Renal pelvis (tissue), 12 donors: Measurements from ENCODE around the gene ETFA. TPM values are rescaled to one million over a fixed set of nuclear protein-coding genes. Genes with fewer than 3 reads are reported as not detected.
A peak's percentile ranks its signal among the peaks of the same experiment; 100 is the strongest.

ENCODE experiments used
- DNase-seq: peaks from one replicate; pipeline ENCODE4 v3.0.0-alpha.2; 2013
- long read RNA-seq, 16 experiments: transcript quantifications; one replicate each; lab custom pipeline, GENCODE V29; 2026
- polyA plus RNA-seq, 3 donors: library from polyadenylated mRNA; unstranded; fragments of 120-200 nt; gene quantifications; one replicate each; pipeline ENCODE4 v1.2.1, GENCODE V29; 2013; ENCODE audit not compliant: insufficient read length in 3 of 3

Gene ETFA
- 100 to 1,000 TPM; 160 to 167 (median 160) TPM for polyA plus RNA-seq
- long read RNA-seq, donor 1, transcript ETFA-202 (11 exons, 1,346 nt): minor isoform, 10 of 81 reads
- long read RNA-seq, donor 1, transcript ETFA-203 (12 exons, 2,287 nt): major isoform, 34 of 81 reads
- long read RNA-seq, donor 1, transcript ETFA-212 (2 exons, 650 nt): minor isoform, 15 of 81 reads
- long read RNA-seq, donor 1, partial matches to known transcripts: 17 of 81 reads
- long read RNA-seq, donor 1, other reads (novel, unspliced or antisense): 0 of 81 reads
- long read RNA-seq, donor 2, transcript ETFA-212 (2 exons, 650 nt): minor isoform, 20 of 98 reads
- long read RNA-seq, donor 2, transcript ETFA-202 (11 exons, 1,346 nt): minor isoform, 15 of 98 reads
- long read RNA-seq, donor 2, transcript ETFA-203 (12 exons, 2,287 nt): major isoform, 35 of 98 reads
- long read RNA-seq, donor 2, partial matches to known transcripts: 24 of 98 reads
- long read RNA-seq, donor 2, other reads (novel, unspliced or antisense): 0 of 98 reads
- long read RNA-seq, donor 3, transcript ETFA-212 (2 exons, 650 nt): minor isoform, 8 of 58 reads
- long read RNA-seq, donor 3, transcript ETFA-203 (12 exons, 2,287 nt): major isoform, 31 of 58 reads
- long read RNA-seq, donor 3, transcript ETFA-202 (11 exons, 1,346 nt): minor isoform, 5 of 58 reads
- long read RNA-seq, donor 3, partial matches to known transcripts: 12 of 58 reads
- long read RNA-seq, donor 3, other reads (novel, unspliced or antisense): 0 of 58 reads
- long read RNA-seq, donor 4, transcript ETFA-203 (12 exons, 2,287 nt): major isoform, 31 of 97 reads
- long read RNA-seq, donor 4, transcript ETFA-212 (2 exons, 650 nt): minor isoform, 24 of 97 reads
- long read RNA-seq, donor 4, transcript ETFA-202 (11 exons, 1,346 nt): minor isoform, 12 of 97 reads
- long read RNA-seq, donor 4, partial matches to known transcripts: 30 of 97 reads
- long read RNA-seq, donor 4, other reads (novel, unspliced or antisense): 0 of 97 reads
- long read RNA-seq, donor 5, transcript ETFA-203 (12 exons, 2,287 nt): major isoform, 18 of 36 reads
- long read RNA-seq, donor 5, transcript ETFA-212 (2 exons, 650 nt): minor isoform, 9 of 36 reads
- long read RNA-seq, donor 5, partial matches to known transcripts: 6 of 36 reads
- long read RNA-seq, donor 5, other reads (novel, unspliced or antisense): 0 of 36 reads
- long read RNA-seq, donor 6, transcript ETFA-212 (2 exons, 650 nt): minor isoform, 15 of 60 reads
- long read RNA-seq, donor 6, transcript ETFA-202 (11 exons, 1,346 nt): minor isoform, 12 of 60 reads
- long read RNA-seq, donor 6, transcript ETFA-203 (12 exons, 2,287 nt): major isoform, 21 of 60 reads
- long read RNA-seq, donor 6, partial matches to known transcripts: 8 of 60 reads
- long read RNA-seq, donor 6, other reads (novel, unspliced or antisense): 0 of 60 reads
- long read RNA-seq, donor 7, transcript ETFA-202 (11 exons, 1,346 nt): minor isoform, 17 of 103 reads
- long read RNA-seq, donor 7, transcript ETFA-212 (2 exons, 650 nt): minor isoform, 19 of 103 reads
- long read RNA-seq, donor 7, transcript ETFA-203 (12 exons, 2,287 nt): major isoform, 44 of 103 reads
- long read RNA-seq, donor 7, partial matches to known transcripts: 20 of 103 reads
- long read RNA-seq, donor 7, other reads (novel, unspliced or antisense): 0 of 103 reads
- long read RNA-seq, donor 8, transcript ETFA-203 (12 exons, 2,287 nt): major isoform, 12 of 23 reads
- long read RNA-seq, donor 8, transcript ETFA-212 (2 exons, 650 nt): minor isoform, 8 of 23 reads
- long read RNA-seq, donor 8, partial matches to known transcripts: 0 of 23 reads
- long read RNA-seq, donor 8, other reads (novel, unspliced or antisense): 0 of 23 reads
- long read RNA-seq, donor 9, transcript ETFA-202 (11 exons, 1,346 nt): minor isoform, 10 of 118 reads
- long read RNA-seq, donor 9, transcript ETFA-203 (12 exons, 2,287 nt): major isoform, 56 of 118 reads
- long read RNA-seq, donor 9, transcript ETFA-212 (2 exons, 650 nt): minor isoform, 29 of 118 reads
- long read RNA-seq, donor 9, partial matches to known transcripts: 18 of 118 reads
- long read RNA-seq, donor 9, other reads (novel, unspliced or antisense): 0 of 118 reads
- long read RNA-seq, donor 10, transcript ETFA-212 (2 exons, 650 nt): major isoform, 23 of 71 reads
- long read RNA-seq, donor 10, transcript ETFA-202 (11 exons, 1,346 nt): minor isoform, 8 of 71 reads
- long read RNA-seq, donor 10, transcript ETFA-203 (12 exons, 2,287 nt): minor isoform, 15 of 71 reads
- long read RNA-seq, donor 10, partial matches to known transcripts: 23 of 71 reads
- long read RNA-seq, donor 10, other reads (novel, unspliced or antisense): 0 of 71 reads
- long read RNA-seq, donor 11, transcript ETFA-212 (2 exons, 650 nt): minor isoform, 13 of 55 reads
- long read RNA-seq, donor 11, transcript ETFA-203 (12 exons, 2,287 nt): major isoform, 21 of 55 reads
- long read RNA-seq, donor 11, partial matches to known transcripts: 12 of 55 reads
- long read RNA-seq, donor 11, other reads (novel, unspliced or antisense): 0 of 55 reads
- long read RNA-seq, donor 12, transcript ETFA-202 (11 exons, 1,346 nt): minor isoform, 17 of 116 reads
- long read RNA-seq, donor 12, transcript ETFA-212 (2 exons, 650 nt): minor isoform, 29 of 116 reads
- long read RNA-seq, donor 12, transcript ETFA-203 (12 exons, 2,287 nt): major isoform, 50 of 116 reads
- long read RNA-seq, donor 12, partial matches to known transcripts: 15 of 116 reads
- long read RNA-seq, donor 12, other reads (novel, unspliced or antisense): 0 of 116 reads
- long read RNA-seq, donor 13, transcript ETFA-203 (12 exons, 2,287 nt): major isoform, 18 of 53 reads
- long read RNA-seq, donor 13, transcript ETFA-212 (2 exons, 650 nt): minor isoform, 15 of 53 reads
- long read RNA-seq, donor 13, partial matches to known transcripts: 13 of 53 reads
- long read RNA-seq, donor 13, other reads (novel, unspliced or antisense): 0 of 53 reads
- long read RNA-seq, donor 14: 0 reads
- long read RNA-seq, donor 15: 0 reads
- long read RNA-seq, donor 16, transcript ETFA-203 (12 exons, 2,287 nt): major isoform, 35 of 89 reads
- long read RNA-seq, donor 16, transcript ETFA-212 (2 exons, 650 nt): minor isoform, 20 of 89 reads
- long read RNA-seq, donor 16, transcript ETFA-202 (11 exons, 1,346 nt): minor isoform, 10 of 89 reads
- long read RNA-seq, donor 16, partial matches to known transcripts: 23 of 89 reads
- long read RNA-seq, donor 16, other reads (novel, unspliced or antisense): 0 of 89 reads

DNA sequence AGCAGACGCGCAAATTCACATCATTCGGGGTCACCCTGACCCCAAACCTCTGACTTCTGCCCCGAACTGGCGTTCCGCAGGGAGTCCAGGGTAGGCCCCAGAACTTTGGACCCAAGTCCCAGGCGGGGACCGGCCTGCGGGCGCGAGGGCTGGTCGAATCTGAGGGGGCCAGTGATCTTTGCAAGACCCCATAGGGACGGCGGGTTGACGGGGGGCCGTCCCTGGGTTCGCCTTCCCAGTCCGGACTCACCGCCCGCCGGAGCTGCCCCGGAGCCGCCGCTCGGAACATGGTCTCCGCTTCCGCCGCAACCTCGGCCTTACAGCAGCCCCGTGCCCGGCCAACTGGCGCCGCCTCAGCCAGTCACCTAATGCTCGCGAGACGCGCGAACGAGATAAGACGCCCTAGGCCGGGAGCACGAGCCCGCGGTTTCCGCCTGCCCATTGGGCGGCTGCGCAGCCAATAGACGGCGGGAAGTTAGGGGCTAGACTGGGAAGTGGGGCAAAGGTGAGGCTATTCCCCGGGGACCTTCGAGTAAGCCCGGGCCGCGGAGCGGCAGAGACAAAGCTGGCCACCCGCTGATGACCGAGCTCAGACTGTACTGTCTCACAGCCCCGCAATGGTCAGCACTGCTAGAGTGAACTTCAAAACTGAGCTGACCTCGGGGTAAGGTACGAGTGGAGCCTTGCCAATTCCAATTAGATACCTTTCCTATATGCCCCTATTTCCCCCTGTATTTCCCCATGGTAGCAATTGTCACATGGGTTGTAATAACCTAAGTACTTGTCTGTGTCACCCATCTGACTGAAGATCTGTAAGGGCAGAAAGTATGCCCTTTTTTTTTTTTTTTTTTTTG is at the start of gene ETFA:
ETFA (minus strand) TSS at position 370 of the 854 bp plus-strand sequence; CDS start at position 289, 81 bp downstream.
- DNase-seq: peak; percentile 96

DNA sequence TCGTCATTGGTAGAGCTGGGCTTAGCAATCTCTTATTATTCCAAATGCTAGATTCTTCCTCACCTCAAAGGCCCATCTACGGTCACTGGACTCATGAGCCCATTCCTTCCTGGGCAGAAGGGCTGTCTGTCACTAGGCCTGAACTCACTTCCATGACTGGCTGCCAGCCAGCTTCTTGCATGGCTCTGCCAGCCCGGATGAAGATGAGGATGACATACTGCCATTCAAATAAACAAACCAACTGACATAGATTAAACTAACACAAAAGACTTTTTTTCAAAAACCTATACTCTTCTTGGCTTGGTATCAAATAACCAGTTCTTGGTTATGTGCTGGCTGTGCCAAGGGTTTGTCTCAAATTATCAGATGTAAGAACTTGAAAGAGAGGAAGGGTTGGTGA is 49.1 kb upstream of the ETFA start:
- no peak for DNase-seq

GRCh38 chr15:76359152-76359551 is 47.9 kb upstream of the ETFA start:
- DNase-seq: no peak

DNA sequence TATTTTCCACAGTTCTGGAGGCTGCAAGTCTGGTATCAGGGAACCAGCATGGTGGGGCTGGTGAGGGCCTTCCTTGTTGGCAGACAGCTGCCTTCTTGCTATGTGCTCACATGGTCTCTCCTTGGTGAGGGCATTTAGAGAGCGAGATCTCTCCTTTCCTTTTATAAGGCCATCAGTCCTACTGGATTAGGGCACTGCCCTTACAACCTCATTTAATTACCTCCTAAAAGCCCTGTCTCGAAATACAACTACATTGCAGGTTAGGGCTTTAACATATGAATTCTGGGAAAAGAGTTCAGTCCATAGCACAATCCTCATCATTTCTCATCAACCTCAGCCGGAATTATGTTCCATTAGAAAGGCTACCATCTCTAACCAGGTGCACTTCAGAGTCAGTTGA is 47.2 kb upstream of the ETFA start:
- no peak for DNase-seq

DNA sequence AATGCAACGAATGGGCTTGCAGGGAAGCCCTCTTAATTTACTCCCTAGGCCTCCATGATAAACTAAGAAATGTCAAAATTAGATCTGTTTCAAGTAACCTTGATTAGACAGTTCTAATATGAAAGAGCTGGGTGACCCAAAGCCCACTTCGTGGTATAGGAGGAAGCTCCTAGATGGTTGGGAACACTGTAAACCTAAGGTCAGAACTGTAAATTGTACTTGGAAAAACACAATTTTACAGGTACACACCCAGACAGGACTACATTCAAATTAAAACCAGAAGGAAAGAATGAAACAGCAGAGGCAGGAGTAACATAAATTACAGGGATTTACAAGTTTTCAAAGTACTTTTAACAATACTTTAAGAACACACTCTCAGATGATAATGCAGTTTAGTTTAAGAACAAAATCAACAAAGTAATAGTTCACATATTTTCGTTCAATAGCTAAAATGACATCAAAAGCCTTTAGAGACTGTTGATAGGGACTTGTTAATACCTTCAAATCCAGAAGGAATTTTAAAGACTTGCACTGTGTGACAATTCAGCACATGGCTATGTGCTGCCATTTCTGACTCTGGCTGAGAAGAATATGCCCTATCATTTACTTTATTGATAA is 43.7 kb upstream of the ETFA start:
- no peak for DNase-seq

- no peak for DNase-seq
These were observed 42.6 kb upstream of the ETFA start for GRCh38 chr15:76353903-76354302.

DNA sequence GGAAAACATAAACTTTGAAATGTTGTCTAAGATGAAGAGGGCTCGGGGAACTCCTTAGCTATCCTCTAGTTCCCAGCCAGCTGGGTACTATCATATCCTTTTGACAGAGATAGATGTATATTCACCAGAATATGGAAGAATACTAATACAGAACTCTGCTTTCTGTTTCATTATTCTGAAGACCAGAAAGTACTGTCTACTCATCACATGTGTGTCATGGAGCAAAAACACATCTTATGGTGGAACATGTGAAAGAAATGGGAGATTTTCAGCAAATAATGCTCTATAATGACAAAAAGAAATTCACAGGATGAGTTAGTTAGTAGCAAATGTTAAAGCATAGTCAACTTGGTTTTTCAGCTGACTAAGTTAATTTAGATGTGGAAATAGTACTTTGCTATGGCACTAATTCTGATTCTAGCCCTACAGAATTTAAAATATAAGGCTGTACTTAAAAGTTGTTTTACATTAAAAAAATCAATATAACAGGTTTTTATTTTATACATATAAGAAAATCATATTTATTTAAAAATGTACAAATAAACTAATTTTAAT is 41.8 kb upstream of the ETFA start:
- DNase-seq: no peak

- DNase-seq: no peak
These were observed 38.2 kb upstream of the ETFA start for GRCh38 chr15:76349301-76350070.

DNA sequence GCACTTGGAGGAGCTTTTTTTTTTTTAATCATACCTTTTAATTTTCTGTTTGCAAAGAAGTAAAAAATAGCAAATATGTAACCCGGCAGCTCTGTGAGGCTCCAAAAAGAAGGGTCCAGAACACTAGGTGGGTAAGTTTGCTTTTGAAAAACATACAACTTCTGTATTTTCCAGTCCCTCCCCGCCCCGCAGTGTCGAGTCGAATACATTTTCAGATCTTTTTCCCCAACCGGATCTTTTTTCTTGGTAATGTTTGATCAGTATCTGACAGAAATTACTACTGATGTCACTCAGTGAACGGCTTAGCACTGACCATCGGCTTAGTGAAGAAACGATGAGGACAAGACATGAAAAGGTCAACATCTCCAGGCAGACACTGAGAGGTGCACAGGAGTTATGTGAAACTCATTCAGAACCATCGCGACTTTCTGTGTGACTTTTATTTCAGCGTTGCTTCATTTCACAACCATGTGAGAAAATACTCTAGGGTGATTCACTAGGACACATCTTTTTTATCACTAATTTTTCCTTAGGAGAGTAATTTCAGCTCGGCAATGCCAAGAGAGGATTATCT is 36.3 kb upstream of the ETFA start:
- no peak for DNase-seq

- DNase-seq: no peak
These were observed 35.6 kb upstream of the ETFA start for GRCh38 chr15:76346669-76347481.

- no peak for DNase-seq
These were observed 34.8 kb upstream of the ETFA start for GRCh38 chr15:76345880-76346668.

DNA sequence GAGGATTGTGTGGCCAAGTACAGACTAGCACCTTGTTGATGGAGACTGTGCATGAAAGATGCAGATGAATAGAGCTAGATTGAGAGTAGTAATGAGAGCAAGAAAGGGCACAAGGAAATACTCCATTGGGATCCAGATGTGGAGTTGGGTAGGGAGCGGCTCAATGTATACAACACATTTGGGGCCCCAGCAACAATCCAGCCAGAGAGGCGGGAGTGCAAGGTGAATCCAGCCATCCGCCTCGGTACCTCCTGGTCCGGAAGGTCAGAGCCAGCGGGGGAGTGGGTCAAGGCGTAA is 34.3 kb upstream of the ETFA start:
- DNase-seq: no peak
